Kidney capillary endothelial cell (primary cell): Measurements from ENCODE around the gene AIPL1.
"Not testable (repeated sequence)": the region's sequence is repeated elsewhere in the genome, so short reads cannot be mapped to it uniquely, and the experiment has no call there.

ENCODE experiments used
- DNase-seq: peaks from one replicate; pipeline ENCODE4 v3.0.0-alpha.2; 2018; ENCODE audit warnings: low spot score

AIPL1 gene, protein sequence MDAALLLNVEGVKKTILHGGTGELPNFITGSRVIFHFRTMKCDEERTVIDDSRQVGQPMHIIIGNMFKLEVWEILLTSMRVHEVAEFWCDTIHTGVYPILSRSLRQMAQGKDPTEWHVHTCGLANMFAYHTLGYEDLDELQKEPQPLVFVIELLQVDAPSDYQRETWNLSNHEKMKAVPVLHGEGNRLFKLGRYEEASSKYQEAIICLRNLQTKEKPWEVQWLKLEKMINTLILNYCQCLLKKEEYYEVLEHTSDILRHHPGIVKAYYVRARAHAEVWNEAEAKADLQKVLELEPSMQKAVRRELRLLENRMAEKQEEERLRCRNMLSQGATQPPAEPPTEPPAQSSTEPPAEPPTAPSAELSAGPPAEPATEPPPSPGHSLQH

DNA sequence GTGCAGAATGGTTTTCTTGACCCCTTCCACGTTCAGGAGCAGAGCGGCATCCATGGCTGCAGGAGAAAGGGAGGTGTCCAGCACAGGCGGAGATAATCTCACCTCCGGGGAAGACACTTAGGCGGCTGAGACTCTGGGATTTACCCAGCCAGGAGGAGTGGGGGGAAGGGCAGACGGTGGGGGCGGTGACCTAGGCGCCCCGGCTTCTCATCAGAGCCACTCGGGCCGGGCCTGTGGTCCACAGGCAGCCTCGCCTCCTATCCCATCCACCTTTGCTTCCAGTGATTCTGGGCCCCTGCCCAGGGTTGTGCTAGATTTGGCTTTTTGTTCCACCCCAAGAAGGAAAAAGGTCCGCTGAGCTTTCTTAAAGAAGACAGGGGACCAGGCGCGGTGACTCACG lies at the start of gene AIPL1:
AIPL1 (minus strand) TSS at position 71 of the 400 bp plus-strand sequence; CDS start at position 54, 17 bp downstream.
- no peak for DNase-seq

DNA sequence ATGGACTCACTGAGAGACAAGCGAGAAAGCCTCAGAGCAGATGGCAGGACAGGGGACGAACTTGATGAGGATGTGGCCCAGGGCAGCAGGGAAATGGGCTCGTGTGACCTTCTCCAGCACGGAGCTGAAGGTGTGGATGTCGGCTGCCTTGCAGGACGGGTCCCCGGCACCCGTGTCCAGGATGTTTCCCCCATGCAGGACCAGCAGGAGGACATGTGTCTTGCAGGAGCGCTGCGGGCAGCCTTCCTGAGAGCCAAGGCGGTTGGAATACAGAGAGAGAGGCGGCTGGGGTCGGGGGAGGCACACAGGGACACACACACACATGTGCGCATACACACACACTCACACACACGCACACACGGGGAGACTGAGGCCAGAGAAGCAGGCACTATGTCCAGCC lies 48.6 kb upstream of the AIPL1 start:
- DNase-seq: no peak

DNA sequence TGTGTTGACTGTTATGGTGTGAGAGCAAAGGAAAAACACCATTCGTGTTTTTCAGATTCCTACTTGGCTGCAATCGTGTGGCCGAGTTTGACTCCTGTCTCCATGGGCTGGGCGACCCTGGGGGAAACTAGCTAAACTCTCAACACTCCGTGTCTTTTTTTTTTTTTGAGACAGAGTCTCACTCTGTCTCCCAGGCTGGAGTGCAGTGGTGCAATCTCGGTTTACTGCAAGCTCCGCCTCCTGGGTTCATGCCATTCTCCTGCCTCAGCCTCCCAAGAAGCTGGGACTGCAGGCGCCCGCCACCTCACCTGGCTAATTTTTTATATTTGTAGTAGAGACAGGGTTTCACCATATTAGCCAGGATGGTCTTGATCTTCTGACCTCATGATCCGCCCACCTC lies 47.9 kb upstream of the AIPL1 start:
- DNase-seq: not testable (repeated sequence)

DNA sequence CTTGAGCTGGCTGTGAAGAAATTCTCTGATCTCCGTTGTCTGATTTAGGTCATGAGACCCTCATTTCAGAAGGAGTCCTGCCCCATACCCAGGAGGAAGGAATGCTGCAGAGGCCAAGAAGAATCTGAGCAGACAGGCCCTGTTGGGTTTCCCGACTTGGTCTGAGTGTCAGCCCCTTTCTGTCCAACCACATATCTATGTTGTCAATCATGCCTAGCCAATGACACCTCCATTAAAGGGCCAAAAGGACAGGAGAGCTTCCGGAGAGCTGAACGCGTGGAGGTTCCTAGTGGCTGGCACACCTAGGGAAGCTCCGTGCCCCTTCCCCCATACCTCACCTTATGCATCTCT lies 47.2 kb upstream of the AIPL1 start:
- DNase-seq: no peak

DNA sequence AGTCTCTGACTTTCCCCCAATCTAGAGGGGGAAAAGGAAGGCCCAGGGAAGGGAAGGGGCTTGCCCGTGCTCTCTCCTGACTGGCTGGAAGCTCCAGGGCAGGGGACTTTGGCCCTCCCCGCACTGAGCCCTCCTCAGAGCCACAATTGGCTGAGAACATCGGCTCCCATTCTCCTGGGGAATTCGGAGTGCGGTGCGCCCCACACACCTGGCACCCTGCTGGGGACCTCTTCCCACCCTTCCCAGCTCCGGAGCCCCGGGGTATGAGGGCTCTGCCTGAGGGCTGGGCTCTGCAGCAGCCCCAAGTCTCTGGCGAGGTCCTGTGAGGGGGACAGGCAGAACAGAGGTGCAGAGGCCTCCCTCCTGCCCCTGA lies 45.4 kb upstream of the AIPL1 start:
- no peak for DNase-seq

DNA sequence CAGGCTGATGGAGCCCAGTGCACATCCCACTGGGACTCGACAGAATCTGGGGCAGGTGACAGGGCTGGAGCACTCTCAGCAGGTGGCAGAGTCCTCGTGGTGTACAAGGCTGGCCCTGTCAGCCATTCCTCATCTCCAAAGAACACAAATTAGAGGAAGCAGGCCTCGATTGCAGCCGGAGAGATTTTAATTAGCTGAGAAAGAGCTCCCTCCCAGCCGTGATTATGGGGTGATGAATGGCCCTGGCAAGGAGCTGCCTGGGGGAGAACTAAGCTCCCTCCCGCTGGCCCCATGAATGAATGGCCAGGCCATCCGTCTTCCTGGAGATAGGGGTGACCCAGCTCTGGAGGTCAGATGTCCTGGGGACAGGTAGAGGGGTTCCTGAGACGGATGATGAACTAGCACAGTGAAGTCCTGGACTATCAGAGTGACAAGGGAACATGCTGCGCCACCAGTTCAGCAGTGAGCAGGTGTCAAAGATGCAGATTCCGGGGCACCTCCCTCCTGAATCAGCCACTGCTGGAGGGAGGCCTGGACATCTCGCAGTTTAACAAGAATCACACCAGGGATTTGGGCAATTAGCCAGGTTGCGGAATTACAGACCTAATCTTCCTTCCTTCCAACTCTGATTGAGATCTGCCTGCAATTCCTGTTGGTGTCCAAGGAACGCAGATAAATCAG lies 44.8 kb upstream of the AIPL1 start:
- no peak for DNase-seq

DNA sequence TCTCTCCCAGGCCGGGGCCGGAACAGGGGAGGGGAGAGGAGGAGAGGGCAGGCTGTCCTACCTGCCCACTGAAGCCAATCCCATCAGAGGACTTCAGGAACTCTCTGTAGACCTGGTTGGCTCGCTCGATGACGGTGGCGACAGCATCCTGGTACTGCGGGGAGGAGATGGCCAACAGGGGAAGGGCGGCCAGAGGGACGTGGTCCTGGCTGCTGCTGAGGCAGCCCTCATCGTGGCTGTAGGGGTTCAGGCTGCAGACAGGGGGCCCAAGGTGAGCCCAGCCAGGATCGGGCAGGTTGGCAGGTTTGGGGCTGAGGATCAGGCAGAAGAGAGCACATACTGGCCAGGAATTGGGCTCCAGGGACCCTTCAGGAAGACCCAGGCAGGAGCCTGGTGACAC lies 43.6 kb upstream of the AIPL1 start:
- no peak for DNase-seq

DNA sequence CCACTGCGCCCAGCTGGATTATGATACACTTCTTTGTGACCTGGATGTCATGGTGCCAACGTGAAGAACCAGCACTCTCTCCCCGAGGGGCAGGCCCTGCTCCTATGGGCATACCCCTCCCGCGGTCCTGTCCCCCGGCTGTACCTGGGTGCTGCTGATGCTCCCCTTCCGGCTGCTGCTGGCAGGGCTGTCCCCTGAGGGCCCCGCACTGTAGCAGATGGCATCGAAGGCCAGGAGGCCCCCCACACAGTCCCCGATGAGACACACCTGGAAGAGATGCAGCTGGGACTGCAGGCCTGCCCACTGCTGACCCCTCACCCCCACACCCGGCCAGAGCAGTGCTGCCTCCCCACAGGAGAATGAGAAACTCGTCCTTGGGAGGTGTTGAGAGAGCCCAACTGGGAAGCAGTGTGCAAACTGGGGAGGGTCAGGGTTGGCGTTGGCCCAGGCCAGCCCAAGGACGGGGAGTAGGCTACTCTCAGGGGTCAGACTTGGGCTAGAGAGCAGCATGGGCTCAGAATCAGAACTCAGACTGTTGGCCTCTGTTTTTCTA lies 43.0 kb upstream of the AIPL1 start:
- DNase-seq: no peak

DNA sequence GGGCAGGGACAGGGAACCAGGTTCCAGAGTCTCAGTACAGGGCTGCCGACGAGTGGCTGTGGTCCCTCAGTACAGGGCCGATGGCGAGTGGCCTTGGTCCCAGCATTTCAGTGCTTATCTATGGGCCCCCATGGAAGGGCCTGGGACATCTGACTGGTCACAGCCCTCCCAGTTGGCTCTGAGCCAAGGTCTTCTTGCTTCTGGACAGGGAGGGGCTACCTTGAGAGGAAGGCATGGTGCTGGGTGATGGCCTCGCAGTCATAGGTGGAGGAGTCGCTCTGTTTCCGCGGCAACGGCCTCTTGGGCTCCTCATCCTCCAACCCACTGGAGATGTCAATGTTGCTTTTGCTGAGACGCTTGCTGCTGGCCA lies 41.9 kb upstream of the AIPL1 start:
- DNase-seq: no peak

DNA sequence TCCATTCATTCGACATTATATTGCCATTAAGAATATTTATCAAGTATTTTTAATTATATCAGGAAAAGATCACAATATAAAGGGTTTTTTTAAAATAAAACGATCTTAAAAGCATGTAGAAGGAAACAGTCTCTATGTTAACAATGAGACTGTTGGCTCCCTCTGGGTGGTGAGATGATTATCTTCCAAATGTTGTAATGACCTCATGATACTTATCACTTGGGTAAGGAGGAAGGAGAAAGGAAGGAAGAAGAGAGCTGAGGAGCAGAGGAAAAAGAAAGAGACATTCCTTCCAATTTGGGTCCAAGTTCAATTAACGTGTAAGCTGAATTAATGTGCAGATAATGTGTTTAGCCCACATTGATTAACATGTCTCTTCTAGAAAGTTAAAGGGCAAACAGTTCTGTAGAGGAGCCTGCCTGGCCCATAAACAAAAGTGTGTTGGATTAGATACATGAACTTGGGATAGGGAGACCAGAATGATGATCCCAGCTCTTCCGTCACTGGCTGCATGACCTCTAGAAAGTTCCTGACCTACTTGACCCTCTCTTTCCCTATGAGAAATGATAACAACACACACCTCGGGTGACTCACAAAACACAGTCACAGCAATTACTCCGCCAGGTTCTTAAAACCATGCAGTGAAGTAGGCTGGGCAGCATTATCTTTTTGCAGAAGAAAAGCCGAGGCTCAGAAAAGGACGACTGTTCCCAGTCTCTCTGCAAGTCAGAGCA lies 41.3 kb upstream of the AIPL1 start:
- no peak for DNase-seq

DNA sequence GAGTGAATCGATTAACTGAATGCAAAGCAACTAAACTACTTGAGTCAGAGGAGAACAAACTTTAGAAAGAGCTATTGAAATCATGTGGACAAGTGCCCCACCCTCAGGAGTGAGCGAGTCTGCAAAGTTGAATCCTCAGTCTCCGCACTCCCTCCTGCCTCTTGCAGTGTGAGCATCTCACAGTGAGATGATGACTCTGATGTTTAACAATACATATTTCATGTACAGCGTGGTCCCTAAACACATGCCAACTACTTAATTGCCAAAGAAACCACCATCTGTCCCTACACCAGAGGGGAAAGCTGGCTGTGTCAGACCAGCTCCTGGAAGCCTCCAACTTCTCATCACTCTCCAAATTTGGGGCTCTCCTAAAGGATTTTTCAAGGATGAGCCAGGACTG lies 40.5 kb upstream of the AIPL1 start:
- DNase-seq: no peak

DNA sequence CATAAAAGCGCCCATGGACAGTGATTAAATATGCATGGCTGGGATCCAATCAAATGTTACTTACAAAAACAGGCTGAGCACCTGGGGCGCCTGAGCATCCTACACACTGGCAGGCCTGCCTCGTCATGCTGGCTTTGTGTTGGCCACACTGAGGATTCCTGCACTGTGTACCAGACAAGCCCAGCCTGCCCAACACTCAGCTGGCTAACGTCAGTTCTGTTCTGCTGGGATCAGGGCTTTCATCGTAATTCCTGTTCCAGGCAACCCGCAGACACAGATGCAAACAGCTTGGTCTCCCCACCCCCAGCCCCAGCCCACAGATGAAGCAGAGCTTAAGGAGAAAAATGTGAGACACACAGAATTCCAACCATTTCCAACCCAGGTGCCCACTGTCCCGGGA lies 40.0 kb upstream of the AIPL1 start:
- no peak for DNase-seq

DNA sequence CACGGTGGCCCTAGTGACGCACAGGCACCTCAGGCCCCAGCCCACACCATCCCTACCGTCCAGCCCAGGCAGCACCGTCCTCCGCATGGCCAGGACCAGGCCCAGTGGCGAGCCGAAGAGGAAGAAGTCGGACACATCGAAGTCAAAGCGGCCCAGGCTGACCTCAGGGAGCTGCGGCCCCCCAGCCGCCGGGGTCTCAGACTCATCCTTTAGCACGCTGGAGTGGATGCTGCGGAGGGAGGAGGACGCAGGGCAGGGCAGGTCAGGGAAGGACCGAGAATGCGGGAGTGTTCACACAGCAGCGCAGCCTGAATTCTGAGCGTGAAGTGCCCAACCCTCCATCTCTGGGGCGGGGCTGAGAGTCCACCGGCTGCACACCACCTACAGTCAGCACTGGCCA lies 39.5 kb upstream of the AIPL1 start:
- DNase-seq: no peak

DNA sequence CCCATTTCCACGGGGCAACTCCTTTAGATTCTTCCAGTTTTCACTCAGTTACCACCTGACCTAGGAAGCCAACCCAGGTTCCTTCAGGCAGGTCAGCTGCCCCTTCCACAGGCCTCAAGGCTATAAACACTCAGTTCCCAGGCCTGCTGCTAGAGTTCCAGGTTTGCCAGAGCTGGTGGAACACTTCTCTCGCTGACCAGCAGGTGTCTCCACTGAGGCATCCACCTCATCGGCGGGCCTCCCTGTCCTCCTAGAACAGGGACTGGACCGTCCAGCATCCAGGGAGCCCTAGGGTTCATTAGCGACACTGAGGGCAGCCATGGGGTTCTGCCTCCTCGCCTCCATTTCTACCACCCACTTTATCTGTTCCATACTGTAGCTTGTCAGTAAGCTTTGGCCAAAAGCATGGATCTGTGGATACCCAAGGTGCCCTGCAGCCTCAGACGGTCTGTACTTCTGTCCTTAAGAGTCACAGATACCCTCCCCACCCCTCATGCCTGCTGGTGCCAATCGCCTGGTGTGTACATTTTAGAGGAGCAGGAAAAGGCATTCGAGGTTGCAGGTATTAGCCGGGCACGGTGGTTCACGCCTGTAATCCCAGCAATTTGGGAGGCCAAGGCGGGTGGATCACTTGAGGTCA lies 38.3 kb upstream of the AIPL1 start:
- peak; percentile 74 for DNase-seq

DNA sequence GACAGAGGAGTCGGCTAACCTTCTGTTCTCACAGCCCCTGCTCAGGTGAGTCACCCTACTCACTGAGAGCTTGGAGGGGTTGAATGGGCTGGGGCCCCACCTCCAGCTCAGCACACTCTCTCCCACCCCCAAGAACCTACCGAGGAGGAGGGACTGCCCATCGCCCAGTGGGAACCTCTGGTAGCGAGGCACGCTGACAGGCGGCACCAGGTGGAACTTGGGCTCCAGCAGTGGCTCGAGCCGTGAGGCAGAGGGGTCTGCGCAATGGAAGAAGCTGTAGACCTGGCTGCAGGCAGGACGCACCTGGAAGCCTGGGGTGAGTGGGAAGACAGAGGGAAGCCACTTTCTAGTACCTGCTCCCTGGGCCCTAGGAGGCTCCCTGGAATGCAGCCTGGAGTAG lies 37.6 kb upstream of the AIPL1 start:
- DNase-seq: no peak

DNA sequence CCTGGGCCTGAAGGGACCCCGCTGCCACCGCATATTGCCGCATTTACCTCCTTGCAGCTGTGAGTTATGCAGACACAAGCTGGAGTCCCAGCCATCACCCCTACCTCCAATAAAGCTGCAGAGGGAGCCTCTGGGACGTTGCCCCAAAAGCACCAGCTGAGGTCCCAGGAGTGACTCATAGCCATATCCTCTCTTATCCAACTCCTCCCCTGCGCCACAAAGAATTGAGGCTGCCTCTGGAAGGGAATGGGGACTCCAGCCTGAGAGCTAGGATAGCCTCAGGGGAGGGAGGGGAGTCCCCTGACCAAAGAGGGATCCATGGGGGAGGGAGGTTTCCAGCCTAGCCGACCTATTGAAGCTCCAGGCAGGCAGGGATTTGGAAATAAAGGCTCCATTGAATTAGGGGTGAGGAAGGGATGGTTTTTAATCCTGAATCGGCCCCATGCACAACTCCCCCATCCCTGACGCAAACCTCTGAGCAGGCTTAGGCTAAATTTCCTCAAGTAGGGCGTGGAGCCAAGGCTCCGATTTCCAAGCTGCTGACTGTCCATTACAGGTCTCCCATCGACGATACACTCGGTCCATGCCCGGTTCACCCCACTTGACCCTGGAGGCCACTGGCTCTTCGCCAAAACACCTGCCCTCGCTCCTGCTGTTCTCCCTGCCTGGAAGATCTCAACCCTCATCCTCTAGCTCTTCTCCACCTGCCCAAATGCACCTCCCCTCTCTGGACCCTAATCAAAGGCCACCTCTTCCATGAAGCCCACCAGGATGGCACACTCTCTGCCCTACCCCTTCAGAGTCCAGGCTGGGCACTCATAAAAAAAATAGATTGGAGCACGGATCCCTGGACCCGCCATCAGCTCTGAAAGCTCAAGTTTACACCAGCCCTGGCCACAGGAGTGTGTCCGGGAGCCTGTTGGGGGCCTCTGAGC lies 36.9 kb upstream of the AIPL1 start:
- no peak for DNase-seq

DNA sequence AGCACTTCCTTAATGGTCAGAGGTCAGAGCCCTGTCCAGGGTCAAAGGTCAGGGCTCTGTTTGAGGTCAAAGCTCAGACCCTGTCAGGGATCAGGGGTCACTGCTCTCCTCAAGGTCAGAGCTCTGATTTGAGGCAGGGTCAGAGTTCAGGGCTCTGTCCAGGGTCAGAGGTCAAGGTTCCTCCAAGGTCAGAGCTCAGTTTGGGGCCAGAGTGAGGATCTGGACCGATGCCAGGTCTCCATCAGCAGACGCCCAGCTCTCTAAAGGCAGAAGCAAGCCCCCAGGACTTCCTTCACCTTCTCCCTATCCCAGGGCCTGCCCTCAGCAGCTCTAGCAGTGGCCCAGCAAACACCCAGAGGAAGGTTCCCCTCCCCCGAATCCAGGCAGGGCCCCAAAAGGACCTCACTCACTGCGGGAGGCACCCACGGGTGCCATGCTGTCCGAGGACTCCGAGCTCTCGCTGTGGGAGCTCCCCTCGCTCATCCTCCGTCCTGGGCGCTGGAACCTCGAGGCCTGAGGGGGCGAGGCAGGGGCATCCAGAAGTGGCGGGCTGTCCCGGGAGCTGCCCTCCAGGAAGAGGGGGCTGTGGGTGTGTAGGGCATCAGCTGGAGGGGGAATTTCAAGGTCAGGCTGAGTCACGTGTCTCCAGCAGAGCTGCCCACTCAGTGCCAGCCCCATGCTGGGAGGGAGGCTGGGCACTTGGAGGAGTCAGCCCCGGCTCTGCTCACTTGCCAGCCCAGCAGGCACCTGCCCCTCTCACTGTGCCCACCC lies 36.0 kb upstream of the AIPL1 start:
- no peak for DNase-seq

DNA sequence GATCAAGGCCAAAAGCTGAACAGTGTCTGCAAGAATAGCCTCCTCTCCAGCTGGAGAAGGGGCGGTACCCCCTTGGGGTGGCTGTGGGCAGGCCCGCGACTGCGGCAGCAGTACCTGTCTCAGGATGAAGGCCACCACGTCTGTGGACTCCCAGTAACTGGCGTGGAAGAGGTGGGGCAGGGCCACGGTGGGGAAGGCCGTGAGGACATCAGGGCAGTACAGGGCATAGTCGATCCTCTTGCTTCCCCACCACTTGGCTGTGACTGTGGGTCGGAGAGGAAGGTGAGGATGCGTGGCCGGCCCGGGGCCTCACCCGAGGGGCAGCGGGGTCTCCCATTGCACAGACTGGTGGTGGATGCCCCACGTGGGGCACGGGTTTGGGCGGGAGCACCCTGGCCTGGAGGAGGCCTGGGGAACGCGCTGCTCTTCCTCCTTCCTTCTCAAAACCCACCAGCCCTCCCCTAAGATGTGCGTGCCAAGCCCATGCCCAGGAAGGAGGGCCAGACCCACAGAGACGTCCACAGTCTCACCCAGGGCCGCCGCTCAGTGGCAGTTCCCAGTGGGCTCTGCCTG lies 35.3 kb upstream of the AIPL1 start:
- DNase-seq: no peak

DNA sequence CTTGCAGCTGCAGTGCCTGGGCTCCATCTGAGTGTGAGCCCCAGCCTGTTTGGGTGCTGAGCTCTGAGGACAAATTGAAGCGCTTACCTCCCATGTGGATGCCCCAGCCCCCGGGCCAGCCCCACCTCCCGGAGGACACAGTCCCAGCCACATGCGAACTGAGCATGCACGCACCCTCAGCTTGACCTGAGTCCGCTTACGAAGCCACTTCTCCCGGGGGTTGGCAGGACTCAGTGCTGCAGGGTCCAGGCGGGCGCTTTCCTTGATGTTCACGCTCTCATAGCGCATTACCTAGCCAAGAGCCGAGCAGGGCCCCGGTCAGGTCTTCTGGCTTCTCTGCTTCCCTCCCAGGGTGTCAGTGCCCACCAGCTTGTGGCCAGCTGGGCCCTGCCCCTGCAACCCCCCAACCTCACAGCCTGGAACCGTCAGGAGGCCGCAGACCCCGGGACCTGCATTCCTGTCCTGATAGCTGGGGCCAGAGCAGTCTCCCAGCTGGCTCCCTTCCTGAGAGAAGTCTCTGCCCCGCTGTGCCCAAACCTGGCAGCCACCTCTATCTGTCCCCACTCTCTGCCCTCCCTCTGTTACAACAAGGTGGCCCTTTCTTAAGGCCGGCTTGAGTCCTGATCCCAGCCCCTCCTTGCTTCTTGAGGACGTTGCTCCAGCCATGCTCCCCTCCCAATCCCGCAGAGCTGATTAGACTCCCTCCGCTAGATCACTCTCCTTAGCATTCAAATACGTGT lies 33.3 kb upstream of the AIPL1 start:
- no peak for DNase-seq

DNA sequence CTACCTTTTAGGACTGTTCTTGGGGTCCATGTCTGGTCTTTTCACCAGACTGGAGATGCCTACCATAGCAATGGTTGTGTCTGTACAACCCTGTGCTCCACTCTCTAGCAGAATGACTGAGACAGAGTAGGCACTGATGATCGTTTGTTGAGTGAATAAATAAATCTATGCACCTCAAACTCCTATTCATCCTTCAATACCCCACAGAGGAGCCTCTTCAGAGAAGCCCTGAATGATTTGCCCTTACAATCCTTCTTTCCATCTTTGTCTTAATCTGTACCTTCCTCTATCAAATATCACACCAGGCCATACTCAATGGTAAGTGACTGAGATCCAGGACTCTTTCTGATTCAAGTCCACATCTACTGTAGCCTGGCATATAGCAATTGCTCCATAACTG lies 32.6 kb upstream of the AIPL1 start:
- no peak for DNase-seq
